HG02763 (cell line): ENCODE results near the gene TMEM17.

ENCODE experiments used
- ATAC-seq: cut with Tn5 transposase; IDR thresholded peaks from one replicate; pipeline ENCODE4 v1.9.1; 2021; ENCODE audit warnings: mild to moderate bottlenecking, moderate library complexity; ENCODE audit not compliant: unreplicated experiment

The TMEM17 gene

GRCh38 chr2:62474176-62474575 lies 31.8 kb downstream of the TMEM17 start:
- ATAC-seq = no peak

- ATAC-seq = no peak
Measured at GRCh38 chr2:62473246-62473827, 32.7 kb downstream of the TMEM17 start.

- ATAC-seq = no peak
Measured at GRCh38 chr2:62472312-62472711, 33.7 kb downstream of the TMEM17 start.

GRCh38 chr2:62471816-62472215 lies 34.2 kb downstream of the TMEM17 start:
- ATAC-seq = no peak

GRCh38 chr2:62471404-62471803 lies 34.6 kb downstream of the TMEM17 start:
- no peak for ATAC-seq

- ATAC-seq = no peak
Measured at GRCh38 chr2:62469548-62469947, 36.4 kb downstream of the TMEM17 start.

GRCh38 chr2:62469114-62469513 lies 36.9 kb downstream of the TMEM17 start:
- ATAC-seq = no peak

- ATAC-seq = no peak
Measured at GRCh38 chr2:62467475-62468321, 38.3 kb downstream of the TMEM17 start.

GRCh38 chr2:62467100-62467474 lies 38.9 kb downstream of the TMEM17 start:
- ATAC-seq = no peak

- ATAC-seq = no peak
Measured at GRCh38 chr2:62466503-62466854, 39.5 kb downstream of the TMEM17 start.

GRCh38 chr2:62465741-62466502 lies 40.1 kb downstream of the TMEM17 start:
- ATAC-seq = no peak

- ATAC-seq = no peak
Measured at GRCh38 chr2:62465039-62465740, 40.8 kb downstream of the TMEM17 start.

- no peak for ATAC-seq
Measured at GRCh38 chr2:62464221-62465007, 41.6 kb downstream of the TMEM17 start.

- ATAC-seq = no peak
Measured at GRCh38 chr2:62462211-62462610, 43.8 kb downstream of the TMEM17 start.

- no peak for ATAC-seq
Measured at GRCh38 chr2:62461707-62462106, 44.3 kb downstream of the TMEM17 start.

GRCh38 chr2:62461017-62461553 lies 44.9 kb downstream of the TMEM17 start:
- no peak for ATAC-seq

GRCh38 chr2:62460175-62460574 lies 45.8 kb downstream of the TMEM17 start:
- no peak for ATAC-seq

GRCh38 chr2:62459672-62460071 lies 46.3 kb downstream of the TMEM17 start:
- ATAC-seq = no peak

- no peak for ATAC-seq
Measured at GRCh38 chr2:62459106-62459505, 46.9 kb downstream of the TMEM17 start.

- ATAC-seq = no peak
Measured at GRCh38 chr2:62458671-62459081, 47.3 kb downstream of the TMEM17 start.
